Measurements from ENCODE around the gene FUT1.
"Not testable (repeated sequence)": the region's sequence is repeated elsewhere in the genome, so short reads cannot be mapped to it uniquely, and the experiment has no call there.

Gene FUT1

DNA sequence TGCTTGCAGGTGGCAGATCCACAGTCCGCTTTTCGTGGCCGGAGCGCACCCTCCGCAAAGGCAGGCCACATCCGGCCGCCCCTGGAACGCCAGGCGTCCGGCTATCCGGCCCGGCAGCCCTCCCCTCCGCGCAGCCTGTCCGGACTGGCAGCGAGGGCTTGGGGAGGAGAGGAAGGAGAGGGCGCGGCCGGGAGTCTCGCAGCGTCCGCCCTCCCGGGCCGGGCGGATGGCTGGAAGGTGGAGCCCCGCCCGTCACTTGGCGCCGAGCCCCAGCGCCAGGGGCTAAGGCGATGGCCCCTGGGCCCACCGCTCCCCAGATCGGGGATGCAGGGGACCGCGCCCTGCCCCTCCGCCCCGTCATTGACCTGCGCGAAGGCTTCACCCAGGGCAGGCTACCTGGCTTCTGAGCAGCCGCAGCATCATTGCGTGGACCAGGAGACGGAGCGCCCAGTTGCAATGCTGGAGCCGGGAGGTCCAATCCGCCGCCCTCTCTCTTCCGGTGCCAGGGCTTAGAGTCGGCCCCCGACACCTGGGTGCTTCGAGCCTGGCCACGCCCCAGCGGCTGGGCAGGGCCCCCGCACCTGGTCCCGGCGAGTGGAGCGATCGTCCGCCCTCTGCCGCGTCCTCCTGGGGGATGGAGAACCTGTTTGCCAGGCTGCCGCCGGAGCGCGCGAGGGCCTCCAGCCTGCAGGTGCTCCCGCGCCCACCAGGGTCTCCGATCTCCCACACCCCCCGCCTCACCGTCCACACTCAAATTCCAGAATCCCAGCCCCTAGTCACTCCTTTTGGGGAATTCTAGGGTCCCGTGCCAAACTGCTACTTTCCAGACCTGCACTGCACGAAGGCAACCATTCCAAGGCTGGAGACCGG, at the start of gene FUT1:
Gene FUT1 (minus strand): TSS at position 146 of the 870 bp plus-strand sequence. CDS start 1,360 bp downstream, outside the sequence.
- DNase-seq (ENCODE audit: low spot score), result peak; percentile 66

DNA sequence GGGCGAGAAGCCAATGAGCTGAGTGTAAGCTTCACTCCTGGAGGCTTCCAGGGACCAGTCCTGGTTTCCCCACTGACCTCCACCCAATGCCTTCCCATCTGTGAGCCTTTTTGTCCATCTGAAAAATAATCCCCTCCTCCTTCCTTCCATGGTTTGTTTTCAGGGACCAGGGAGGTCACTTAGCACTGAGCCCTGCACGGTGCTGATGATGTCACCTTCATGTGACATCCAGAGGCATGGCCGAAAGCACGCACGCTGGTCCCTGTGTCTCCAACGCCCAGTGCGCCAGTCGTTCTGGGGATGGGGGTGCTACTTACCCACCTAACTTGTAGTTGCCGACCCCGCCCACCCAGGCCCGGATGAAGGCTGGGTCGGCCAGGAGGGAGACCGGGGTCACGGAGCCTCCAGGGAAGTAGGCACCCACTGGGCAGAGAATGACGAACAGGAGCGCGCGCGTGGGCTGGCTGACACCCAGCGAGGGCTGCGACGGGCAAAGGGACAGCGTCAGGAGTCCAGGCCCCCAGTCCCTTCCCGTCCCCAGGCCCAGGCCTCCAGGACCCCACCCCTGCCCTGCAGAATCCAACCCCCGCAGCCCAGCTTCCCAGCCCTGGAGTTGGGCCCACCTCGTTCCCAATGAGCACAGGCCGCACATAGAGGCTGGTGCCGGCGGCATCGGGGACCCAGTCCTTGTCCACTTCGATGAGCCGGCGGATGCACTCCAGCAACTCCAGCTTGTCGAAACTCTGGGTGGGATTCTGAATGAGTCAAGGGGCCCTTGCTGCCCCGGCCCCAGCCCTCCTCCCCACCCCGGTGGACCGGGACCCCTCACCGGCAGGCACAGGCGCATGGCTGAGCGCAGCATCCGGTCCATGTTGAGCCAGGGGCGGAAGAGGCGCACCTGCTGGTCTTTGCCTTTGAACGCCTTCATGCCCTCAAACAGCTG, 47.2 kb upstream of the FUT1 start:
- DNase-seq (ENCODE audit: low spot score), result no peak

DNA sequence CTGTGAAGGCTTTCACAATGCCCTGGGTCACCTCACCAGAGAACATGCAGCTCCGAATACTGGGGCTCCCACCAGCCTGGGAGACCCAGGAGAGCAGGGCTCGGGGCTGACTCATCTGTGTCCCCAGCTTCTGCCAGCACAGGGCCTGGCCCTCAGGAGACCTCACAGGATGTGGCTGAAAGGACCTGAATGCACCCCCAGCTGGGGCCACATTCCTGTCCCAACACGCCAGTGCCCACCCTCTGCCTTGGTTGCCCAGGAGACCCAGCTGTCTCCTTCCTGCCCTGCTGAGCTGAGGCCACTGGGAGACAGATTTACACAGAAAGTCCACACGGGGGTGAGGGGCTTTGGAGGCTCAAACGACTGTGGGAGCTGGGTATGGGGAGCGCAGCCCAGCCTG, 46.5 kb upstream of the FUT1 start:
- DNase-seq (ENCODE audit: low spot score), result no peak

DNA sequence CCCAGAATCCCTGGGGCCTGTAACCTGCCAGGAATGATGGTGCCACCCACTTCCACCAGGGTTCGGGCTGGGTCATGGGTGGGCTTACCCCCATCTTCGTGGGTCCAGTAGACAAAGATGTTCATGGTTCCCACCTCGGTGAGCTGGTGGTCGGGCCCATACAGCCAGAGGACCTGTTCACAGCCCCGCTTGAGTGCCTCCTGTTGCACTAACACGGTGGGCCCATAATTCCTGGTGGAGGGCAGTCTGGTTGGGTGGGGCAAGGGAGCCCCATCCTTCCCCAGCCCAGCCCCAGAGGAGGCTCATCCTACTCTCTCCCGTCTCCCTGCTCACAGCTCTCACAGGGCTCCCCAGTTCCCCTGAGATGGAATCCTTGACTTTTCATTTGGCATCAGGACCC, 44.7 kb upstream of the FUT1 start:
- DNase-seq (ENCODE audit: low spot score), result no peak

DNA sequence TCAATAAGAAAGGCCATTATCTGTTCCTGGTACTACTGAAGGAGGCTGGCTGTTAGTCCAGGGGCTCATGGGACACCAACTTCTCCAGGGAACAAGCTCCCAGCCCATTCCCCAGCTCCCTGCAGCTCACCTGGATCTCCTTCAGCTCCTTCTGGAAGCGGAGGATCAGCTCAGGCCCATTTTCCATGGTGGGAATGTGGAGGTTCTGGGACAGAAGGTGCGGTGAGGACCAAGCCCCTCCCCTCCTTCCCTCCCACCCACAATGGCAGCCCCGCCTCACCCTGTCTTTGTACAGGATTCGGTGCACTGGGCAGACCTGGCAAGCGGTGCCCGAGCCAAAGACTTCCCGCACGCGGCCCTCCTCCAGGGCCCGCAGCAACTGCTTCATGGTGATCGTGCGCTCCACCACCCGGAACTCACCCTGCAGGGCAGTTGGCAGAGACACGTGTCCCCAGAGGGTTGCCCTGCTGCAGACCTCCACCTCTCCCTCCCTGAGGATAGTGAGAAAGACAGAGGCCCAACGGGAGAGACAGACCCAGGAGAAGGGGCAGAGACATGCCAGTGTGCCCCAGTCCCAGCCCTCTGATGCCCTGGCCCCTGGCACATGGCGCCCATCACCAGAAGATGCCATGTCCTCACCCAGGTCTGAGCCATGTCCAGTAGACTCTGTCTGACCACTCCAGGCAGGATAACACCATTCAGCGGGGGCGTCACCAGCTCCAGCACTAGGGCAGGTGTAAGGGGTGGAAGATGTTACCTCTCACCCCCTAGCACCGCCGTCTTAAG, 44.0 kb upstream of the FUT1 start:
- DNase-seq (ENCODE audit: low spot score), result no peak

DNA sequence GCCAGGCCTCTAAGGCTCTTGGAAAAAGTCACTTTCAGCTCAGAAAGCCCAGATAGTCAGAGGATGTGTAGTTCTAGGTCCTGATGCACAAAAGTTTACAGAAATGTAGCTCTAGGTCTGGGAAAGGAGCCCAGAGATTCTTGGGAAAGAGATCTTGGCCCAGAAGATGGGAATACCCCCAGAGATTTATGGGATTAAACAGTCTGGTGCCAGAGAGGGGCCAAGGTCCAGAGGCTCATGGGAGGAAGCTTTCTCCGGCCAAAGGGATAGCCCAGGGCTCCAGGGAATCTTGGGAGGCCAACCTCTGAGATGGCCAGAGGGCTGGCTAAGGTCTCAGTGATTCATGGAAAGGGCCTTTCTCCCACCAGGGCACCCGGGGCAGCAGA, 43.2 kb upstream of the FUT1 start:
- DNase-seq (ENCODE audit: low spot score), result no peak

DNA sequence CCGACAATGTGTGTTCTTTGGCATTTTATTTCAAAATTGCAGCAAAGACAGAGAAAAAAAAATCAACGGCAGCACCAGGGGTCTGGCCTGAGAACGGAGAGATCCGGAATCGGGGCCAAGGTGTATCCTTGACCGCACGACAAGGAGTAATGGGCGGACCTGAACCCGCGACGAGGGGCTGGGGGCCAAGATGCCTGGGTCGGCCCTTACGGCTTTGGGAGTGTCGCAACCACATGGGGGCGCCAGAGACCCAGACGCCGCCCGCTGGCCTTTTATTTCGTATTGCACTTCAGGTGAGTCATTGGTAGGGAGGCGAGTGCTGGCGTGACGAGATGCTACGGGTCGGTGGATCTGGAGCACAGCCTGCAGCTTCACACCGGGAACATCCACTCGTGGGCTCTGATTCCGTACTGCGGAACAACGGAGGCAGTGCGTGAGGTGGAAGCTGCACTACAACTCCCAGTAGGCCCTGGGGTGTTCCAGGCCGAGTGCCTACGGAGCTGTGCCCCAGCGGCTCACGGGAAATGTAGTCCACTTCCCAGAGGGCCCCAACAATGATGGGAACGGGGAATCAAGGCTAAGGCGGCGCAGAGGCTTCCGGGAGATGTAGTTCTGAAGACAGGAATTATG, 42.7 kb upstream of the FUT1 start:
- DNase-seq (ENCODE audit: low spot score), result peak; percentile 92

DNA sequence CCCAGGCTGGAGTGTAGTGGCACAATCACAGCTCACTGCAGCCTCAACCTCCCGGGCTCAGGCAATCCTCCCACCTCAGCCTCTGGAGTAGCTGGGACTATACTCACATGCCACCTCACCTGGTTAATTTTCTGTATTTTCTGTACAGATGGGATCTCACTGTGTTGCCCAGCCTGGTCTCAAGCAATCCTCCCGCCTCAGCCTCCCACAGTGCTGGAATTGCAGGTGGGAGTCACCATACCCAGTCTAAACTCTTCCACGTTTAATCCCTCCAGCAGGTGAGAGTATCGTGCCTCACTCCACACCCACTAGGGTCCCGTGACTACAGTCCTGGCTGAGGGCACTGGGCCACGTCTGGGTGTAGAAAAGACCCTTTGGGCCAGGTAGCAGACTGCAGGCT, 41.9 kb upstream of the FUT1 start:
- DNase-seq (ENCODE audit: low spot score), result no peak

DNA sequence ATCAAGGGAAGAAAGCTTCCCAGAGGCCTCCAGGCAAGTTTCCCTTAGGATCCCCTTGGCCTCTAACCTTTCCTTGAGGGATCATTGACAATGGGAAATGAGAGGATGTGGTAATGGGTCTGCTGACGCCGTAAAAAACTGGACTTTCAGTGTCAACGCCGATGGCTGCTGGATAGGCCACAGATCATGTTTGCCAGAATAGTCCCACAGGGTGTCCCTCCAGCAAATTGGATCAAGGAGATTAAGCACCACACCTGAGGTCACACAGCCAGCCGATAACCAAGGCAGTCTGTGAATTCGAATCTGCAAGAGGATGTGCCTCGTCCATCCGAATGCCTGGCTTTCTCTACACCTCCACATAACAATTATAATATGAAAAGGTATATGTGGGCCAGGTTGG, 40.8 kb upstream of the FUT1 start:
- no peak for DNase-seq (ENCODE audit: low spot score)

DNA sequence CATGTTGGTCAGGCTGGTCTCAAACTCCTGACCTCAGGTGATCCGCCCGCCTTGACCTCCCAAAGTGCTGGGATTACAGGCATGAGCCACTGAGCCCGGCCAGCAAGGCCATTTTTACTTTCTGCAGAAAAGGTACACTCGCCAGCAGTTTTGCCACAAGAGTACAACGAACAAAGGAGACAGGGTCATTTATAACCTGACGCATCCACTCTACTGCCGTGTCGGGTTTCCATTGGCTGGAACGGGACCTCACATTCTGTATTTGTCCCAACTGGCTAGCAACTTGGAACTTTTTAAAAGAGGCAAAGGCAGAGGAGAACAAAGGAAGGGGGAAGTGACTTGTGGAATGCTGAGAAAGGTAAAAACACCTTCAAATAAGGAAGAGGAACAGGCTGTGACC, 34.9 kb upstream of the FUT1 start:
- not testable (repeated sequence) for DNase-seq (ENCODE audit: low spot score)

DNA sequence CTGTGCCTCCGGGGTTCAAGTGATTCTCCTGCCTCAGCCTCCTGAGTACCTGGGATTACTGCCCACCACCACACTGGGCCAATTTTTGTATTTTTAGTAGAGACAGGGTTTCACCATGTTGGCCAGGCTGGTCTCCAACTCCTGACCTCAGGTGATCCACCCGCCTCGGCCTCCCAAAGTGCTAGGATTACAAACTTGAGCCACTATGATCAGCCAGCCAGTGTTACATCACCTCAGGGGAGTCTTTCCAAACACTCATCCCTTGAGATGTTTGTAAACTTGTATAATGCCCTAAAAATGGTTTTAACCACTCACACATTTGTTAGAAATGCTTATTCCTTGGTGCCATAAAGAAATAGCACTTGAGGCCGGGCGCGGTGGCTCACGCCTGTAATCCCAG, 34.0 kb upstream of the FUT1 start:
- DNase-seq (ENCODE audit: low spot score), result not testable (repeated sequence)

DNA sequence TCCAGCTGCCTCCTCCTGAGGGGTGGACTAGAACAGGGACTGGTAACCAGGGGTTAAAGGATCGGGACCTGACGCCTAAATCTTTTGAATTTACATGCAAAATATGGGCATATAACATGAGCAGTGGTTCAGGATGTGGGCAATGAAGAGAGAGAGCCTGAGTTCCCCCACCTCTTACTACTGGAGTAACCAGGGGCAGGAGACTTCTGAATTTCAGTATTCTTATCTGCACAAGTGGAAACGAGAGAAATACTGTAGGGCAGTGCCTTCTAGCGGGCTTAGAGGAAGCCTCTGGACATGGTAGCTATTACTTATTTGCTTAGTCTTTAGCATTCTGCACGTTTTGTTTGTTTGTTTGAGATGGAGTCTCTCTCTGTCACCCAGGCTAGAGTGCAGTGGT, 32.1 kb upstream of the FUT1 start:
- DNase-seq (ENCODE audit: low spot score), result no peak

DNA sequence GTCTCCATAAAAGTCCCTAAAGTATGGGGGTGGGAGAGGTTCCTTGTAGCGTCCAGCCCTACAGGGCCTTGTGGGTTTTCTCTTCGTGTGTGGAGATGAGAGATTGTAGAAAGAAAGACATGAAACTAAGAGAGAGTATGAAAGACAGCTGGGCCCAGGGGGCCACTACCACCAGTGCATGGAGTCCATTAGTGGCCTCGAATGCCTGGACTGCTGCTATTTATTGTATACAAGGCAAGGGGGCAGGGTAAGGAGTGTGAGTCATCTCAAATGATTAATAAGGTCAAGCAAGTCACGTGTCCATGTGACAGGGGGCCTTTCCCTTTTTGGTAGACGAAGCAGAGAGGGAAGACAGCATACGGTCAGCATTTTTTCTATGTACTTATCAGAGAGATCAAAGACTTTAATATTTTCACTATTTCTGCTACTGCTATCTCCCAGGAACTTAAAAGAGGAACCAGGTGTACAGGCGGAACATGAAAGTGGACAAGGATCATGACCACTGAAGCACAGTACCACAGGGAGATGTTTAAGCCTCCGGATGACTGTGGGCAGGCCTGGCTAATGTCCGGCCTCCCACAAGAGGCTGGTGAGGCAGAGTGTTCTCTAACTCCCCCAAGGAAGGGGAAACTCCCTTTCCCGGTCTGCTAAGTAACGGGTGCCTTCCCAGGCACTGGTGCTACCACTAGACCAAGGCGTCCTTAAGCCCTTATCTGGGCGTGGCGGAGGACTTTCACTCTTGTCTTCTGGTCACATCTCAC, 28.4 kb upstream of the FUT1 start:
- no peak for DNase-seq (ENCODE audit: low spot score)

DNA sequence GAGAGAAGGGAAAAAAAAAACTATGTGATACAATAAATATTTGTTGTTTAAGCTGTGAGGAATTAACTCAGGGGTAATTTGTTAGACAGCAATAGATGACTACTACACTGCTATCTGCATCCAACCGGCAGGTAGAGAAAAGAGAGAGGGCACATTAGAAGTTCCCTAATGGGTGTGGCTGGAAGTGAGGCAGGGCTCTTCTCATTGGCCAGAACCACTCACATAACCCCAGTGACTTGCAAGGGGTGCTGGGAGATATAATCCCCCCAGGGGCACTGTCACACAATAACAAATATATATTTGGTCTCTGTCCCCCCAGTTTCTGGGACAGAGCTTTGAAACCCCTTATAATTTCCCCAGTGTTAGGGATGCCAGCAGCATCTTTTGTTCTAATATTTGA, 27.2 kb upstream of the FUT1 start:
- no peak for DNase-seq (ENCODE audit: low spot score)

DNA sequence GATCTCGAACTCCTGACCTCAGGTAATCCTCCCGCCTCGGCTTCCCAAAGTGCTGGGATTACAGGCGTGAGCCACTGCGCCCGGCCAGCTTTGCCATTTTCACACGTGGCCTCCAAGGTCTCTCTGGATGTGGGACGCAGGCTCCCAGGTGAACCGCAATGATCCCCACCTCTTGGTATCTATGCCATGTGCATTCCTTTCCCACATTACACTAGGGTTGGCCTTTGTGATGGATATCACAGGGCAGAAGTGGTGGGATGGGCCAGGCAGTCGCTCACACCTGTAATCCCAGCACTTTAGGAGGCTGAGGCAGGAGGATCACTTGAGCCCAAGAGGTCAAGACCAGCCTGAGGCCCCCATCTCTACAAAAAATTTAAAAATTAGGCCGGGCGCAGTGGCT, 25.3 kb upstream of the FUT1 start:
- DNase-seq (ENCODE audit: low spot score), result no peak

DNA sequence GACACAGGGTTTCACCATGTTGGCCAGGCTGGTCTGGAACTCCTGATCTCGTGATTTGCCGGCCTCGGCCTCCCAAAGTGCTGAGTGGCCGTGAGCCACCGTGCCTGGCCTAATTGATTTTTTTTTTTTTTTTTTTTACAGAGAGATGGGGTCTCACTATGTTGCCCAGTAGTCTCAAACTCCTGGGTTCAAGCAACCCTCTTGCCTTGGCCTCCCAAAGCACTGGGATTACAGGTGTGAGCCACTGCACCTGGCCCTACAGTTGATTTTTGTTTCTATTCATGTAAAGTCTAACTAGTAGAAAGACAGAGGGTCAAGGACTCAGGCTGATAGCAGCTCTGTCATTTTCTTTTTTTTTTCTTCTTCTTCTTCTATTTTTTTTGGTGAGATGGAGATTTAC, 24.7 kb upstream of the FUT1 start:
- DNase-seq (ENCODE audit: low spot score), result no peak

DNA sequence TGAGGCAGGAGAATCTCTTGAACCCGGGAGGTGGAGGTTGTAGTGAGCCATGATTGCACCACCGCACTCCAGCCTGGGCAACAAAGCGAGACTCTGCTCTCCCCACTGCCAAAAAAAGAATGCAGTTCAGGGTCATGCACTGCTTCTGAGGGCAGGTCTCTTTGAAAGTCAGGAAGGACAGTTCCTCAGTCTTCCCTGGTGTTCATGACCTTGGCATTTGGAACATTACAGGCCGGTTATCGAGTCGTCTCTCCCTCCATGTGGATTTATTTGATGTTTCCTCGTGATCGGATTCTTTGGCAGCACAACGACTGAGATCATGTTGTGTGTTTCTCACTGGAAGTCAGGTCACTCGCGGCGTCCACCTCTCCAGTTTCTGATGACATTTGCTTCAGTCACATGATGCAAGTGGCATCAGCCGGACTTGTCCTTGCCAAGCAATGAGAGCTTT, 20.1 kb upstream of the FUT1 start:
- no peak for DNase-seq (ENCODE audit: low spot score)

DNA sequence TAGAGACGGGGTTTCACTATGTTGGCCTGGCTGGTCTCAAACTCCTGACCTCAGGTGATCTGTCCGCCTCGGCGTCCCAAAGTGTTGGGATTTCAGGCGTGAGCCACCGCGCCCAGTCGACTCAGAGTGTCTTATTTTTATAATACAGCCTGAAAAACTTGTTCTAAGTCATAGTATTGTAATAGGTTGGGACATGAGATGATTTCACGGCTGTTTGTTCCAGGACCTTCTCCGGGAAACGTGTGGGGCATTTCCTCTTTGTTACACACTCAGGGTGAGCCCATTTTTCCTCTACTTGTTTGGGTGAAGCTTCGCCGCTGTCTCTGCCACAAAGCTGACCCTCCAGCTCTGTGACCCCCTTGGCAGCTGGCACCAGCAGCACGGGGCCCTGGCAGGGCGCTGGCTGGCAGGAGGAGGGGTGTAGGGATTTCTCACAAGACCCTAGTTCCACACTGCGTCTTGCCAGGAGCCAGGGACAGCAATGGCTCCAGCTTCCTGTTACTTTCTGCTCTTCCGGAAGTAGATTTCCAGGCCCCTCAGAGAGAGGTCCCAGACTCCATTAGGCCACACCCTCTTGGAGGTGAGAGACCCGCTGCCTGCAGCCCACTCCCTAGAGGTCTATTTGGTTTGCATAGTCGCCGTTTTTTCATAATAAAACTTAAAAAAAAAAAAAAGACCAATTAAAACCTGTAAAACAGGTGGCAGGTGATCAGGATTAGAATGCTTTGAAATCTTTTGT, 18.5 kb upstream of the FUT1 start:
- no peak for DNase-seq (ENCODE audit: low spot score)

DNA sequence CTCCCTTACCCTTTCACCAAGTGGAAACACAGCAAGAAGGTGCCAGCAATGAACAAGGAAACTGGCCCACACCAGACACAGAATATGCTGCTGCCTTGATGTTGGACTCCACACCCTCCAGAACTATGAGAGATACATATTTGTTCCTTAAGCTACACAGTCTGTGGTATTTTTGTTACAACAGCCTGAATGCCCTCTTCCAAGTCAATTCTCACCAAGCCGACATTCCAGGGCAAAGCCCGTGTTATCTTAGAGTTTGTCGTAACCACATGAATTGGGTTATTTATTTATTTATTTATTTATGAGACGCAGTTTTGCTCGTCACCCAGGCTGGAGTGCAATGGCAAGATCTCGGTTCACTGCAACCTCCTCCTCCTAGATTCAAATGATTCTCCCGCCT, 17.8 kb upstream of the FUT1 start:
- no peak for DNase-seq (ENCODE audit: low spot score)

DNA sequence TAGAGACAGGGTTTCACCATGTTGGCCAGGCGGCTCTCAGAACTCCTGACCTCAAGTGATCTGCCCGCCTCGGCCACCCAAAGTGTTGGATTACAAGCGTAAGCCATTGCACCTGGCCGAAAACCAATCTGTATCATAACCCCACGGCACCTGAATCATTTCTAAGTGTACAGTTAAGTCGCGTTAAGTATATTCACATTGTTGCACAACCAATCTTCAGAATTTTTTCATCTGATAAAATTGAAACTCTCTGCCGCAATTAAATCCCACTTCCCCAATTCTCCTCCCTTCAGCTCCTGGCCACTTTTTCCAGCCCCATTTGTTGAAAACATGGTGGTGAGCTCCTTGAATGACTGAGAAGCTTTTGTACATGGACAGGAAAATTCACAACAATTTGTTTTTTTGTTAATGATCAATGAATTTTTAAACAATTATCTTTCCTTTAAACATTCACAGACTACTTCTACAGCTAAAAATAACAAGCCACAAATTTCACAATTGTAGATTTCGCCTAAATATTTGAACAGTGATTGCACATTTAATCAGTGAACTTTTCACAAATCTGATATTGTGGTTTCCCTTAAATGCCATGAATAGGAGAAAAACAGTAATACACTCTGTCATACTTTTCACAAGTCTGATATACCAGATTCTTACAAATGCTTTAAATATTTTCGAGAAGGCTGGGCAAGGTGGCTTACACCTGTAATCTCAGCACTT, 16.7 kb upstream of the FUT1 start:
- DNase-seq (ENCODE audit: low spot score), result no peak

All from AG08396 (cell line).